Astrocyte of the cerebellum (primary cell): ENCODE data around the gene NKTR.

Experiments used
- DNase-seq: peaks from one replicate; pipeline ENCODE4 v3.0.0-alpha.2; 2011; ENCODE audit warnings: low read depth
- H3K4me3 ChIP-seq: 2 replicates; pipeline ENCODE4 v1.5.1; 2011; ENCODE audit warnings: mild to moderate bottlenecking, low read depth, low read length, moderate library complexity
- CTCF ChIP-seq: IDR thresholded peaks from 2 replicates; pipeline ENCODE4 v1.5.1; 2012; ENCODE audit warnings: low read length, low read depth, moderate library complexity, mild to moderate bottlenecking; ENCODE audit errors: missing control alignments
- in situ Hi-C: cut with HindIII; loops from 2 replicates; pipeline ENCODE4 v1.10.0; 2017; ENCODE audit warnings: low sequenced_read_pairs

The NKTR gene

GRCh38 chr3:42688016-42688415 is 87.5 kb downstream of the NKTR start:
- DNase-seq, result no peak
- in situ Hi-C loops, result no loop called here
- TF ChIP-seq CTCF, result no peak
- H3K4me3 ChIP-seq, result no peak overlapping the region

- TF ChIP-seq CTCF, result no peak
- in situ Hi-C loops, result no loop called here
- no peak overlapping the region for H3K4me3 ChIP-seq
- no peak for DNase-seq
Measured at GRCh38 chr3:42688487-42689420, 88.3 kb downstream of the NKTR start.

DNA sequence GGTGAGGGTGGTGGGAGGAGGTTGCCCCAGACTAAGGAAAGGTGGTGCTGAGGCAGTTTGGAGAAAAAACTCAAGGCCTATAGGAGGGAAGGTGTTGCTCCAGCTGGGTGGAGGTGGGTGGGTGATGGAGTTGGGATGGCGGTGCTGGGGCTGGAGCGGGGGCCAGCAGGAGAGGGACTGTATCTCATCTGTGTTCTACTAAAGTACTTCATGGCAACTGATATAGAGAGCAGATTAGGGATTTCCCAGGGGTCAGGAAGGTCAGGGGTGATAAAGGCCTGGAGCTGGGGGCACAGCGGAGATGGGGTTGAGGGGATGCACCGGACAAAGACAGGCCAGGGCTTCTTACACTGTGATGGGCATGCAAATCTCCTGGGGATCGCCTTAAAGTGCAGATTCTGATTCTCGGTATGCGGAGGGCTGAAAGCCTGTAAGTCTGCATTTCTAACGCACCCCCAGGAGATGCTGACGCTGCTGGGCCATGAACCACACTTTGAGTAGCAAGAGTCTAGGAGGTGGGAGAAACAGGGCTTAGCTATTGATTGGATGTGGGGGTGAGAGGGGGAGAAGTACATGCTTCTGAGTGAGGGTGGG is 89.0 kb downstream of the NKTR start:
- no peak for TF ChIP-seq CTCF
- no peak for DNase-seq
- in situ Hi-C loops, result loop anchor here (5.0 kb wide), 1 partner anchor 37 kb away; the partner anchor contains the start of gene ZBTB47
- H3K4me3 ChIP-seq, result no peak overlapping the region

DNA sequence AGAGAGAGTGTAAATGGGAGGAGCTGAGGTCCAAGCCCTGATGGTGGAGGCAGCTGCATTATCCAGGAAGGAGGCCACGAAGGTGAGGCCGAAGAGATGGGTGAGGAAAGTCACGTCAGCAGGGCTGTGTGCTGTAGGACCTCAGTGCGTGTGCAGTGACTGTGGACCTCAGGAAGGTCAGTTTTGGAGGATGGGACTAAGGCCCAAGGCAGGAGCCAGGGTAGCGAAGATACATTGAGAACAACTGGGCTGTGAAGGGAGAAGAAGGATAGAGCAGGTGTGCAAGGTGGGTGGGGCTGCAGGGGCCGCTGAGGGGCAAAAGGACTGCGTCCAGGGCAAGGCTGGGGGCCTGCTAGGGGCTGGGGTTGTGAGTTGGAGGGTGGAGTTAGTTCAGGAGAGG is 89.7 kb downstream of the NKTR start:
- H3K4me3 ChIP-seq, result no peak overlapping the region
- no peak for TF ChIP-seq CTCF
- in situ Hi-C loops, result loop anchor here (5.0 kb wide), 1 partner anchor 38 kb away; the partner anchor contains the start of gene ZBTB47
- DNase-seq, result no peak

DNA sequence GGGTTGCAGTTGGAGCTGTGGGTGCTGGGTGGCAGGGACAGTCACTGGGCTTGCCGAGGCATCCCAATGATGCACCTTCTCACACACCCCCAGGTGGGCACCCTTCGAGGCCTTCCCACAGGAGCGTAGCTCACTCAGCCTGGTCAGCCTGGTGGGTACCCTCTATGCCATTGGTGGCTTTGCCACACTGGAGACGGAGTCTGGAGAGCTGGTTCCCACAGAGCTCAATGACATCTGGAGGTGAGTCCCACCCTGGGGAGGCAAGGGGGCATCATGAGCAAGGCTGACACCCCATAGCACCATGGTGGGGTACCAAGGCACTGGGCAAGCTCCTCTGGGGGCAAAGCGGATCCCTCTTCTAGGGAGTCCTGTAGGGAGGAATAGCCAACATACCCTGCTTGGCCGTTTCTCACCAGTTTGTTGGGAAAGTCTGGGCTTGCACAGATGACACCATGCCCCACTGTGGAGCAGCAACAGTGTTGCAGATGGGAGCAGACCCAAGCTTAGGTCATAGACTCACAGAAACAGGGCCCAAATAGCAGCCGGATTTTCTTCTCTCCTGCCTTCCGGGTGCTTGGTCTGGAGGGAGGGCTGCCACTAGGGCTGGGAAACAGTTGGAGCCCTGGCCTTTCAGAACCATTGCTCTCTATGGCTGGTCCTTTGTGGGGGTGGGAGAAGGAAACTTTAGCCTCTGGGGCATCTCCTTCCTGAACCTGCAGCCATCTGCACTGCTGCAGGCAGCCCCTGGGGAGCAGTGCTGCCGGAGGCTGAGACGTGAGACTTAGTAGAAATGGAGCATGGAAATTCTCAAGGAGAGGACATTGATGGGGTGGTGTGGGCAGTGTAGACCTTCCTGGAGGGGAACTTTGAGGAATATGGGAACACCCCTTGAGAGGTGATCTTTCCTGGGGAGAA is 90.5 kb downstream of the NKTR start:
- in situ Hi-C loops, result loop anchor here (5.0 kb wide), 1 partner anchor 39 kb away; the partner anchor contains the start of gene ZBTB47
- no peak for DNase-seq
- H3K4me3 ChIP-seq, result no peak overlapping the region
- TF ChIP-seq CTCF, result no peak
